NCI-H2029 (cell line): ENCODE data around the gene BOC.

Experiments used
- DNase-seq: peaks from one replicate; lab custom pipeline; 2025; lab: John Stamatoyannopoulos, UW

BOC gene

DNA sequence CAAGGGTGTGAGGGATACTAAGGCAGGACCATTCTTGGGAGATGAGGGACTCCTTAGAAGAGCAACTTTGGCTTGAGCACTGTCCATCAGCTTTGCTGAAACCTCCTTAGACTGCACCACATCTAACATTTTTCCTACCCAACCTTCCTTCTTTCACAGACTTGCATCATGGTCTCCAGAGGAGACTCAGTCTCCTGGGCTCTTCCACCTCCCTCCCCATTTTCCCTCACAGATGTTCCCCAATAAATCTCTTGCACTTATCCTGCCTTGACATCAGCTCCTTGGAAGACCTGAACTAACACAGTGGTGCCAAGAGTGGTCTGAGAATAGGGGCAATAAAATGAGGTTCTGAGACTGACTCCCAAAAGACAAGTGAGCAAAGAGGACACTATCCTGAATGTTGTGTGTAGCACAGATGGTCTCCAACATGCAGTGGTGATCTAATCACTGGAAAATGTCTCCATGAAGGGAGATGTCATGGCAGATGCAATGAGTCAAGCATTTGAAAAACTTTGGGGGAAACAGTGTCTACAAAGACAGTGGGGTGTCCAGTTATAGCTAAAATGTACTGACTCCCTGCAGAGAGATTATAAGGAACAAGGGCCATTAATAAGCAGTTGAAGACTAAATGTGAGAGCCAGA, 26.0 kb upstream of the BOC start:
- no peak for DNase-seq

DNA sequence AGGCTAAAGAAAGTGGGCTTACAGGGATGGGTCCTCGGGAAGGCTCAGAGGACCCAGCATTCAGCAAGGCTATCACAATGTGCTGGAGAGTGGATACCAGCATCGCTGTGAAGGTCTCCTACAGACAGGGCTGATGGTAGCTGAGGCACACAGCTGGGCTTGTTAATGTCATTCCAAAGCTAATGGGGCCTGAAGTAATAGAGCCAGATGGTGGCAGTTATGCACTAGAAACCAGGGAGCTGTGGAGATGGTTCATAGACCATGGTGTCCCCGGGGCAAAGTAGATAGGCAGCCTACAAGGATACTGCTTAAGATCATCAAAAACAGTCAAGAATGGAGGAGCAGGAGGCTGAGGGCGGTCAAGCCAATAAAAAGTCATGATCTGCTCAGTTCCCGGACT, 24.8 kb upstream of the BOC start:
- DNase-seq = no peak

DNA sequence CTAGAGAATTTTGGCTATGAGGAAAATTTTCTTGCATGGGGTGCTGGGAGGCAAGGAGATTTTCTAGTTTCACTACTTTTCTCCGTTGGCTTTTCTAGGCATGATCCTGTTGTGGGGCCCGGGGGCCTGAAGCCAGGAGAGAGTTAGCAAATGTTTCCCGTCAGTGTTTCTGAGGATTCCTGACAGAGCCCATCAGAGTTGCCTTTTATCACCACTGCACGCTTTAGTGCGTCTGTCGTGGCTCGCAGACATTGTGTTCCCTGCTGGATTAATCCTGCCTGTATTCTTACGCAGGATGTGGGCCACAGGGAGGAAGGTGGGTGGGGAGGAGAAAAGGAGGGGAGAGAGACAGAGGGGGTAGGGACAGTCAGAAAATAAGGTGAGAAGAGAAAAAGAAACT, 18.1 kb upstream of the BOC start:
- no peak for DNase-seq

DNA sequence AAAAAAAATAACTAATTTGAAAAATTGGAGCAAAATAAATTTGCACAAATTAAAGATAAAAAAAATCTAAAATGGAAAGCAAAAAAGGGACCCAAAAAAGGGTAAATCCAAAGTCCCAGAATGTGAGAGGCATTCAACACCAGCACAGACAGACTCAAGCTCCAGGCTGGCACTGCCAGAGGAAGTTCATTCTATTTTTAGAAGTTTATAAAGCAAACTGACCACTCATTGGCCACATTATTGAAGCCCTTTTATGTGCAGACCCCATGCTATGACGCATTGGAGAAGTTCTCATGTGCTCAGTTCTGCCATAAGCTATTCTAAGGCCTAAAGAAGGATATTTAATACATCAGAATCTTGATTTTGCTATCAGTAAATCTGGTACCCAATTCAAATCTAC, 17.6 kb upstream of the BOC start:
- no peak for DNase-seq

DNA sequence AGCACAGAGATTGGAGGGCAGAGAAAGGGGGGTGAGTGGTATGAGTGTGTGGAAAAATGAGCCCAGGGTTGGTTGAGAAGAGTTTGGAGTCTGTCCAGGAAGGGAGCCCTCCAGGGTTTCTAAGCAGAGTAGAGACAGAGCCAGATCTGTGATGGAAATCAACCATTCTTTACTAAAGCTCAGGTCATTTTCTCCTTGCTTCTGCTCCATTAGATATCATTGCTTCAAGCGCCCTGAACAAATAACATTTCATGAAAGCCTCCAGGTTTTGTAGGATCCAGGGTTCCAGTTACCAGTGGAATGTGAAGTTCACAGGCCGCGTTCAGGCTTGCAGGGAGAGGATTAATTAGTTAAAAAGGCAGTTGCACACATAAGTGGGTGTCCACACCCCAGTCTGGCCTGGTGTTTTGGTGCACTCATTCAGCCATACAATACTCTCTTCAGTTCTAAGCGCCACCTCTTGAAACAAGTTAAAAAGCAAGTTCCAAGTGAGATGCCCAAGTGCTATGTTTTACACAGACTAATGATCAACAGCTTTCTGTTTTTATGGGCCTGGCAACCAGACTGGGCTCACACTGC, 16.4 kb upstream of the BOC start:
- no peak for DNase-seq

DNA sequence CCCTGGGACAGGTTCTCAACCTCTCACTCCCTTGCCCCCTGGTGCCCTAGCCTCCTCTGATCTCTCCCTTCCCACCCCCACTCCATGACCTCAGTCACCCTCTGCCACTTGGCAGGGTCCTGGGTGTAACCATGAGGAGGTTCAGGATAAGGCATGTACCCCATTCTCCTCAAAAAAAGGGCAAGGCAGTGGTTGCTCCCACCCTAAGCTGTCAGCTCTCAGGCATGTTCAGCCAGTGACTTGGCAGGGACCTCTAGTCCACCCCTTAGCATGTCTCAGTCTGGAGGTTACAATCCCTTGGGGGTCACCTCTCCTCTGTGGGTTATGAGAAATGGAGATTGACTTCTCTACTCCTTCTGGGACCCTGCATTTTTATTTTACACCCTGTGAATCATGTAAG, 11.0 kb upstream of the BOC start:
- no peak for DNase-seq

DNA sequence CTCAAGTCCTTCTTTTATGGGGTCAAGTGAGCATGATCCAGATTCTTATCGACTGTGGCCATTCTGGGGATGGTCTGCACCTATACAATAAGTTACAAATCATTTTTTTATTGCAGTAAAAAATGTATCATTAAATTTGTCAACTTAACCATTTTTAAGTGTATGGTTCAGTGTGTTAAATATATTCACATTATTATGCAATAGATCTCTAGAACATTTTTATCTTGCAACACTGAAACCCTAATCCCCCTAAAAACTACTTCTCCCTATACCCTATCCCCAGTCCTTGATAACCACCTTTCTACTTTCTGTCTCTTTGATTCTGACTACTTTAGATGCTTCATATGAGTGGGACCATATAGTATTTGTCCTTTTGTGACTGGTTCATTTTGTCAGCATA, 10.4 kb upstream of the BOC start:
- no peak for DNase-seq

DNA sequence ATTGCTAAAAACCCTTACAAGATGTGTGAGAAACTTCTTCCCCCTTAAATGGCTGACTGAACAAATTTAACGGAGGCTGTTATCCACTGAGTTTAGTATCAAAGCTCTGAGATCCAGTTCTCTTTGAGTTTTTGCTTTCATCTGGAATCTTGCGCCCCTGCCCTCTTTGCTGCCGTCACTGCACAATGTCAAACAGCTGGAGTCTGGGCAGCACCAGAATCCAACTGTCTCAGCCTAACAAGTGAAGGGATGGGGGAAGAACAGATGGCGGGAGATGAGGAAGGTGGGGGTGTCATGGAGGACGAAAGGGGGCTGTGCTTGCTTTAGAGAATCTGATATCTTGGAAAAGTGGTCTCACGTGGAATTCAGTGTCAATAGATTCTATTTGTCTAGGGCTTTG, 7.0 kb upstream of the BOC start:
- no peak for DNase-seq

DNA sequence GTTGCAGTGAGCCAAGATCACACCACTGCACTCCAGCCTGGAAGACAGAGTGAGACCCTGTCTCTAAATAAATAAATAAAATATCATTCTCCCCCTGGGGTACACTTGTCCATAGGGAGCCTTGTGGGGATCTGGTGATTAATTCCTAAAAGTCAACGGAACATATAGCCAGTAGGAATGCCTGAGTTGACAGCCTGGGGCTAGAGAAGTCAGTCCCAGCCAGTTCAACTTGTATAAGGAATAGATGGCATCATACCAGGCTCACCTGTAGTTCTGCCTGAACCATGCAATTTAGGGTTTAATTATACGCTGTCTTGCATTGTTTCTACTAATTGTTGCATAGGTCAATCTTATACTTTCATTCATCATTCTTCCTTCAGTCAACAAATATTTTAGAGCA, 5.9 kb upstream of the BOC start:
- no peak for DNase-seq

DNA sequence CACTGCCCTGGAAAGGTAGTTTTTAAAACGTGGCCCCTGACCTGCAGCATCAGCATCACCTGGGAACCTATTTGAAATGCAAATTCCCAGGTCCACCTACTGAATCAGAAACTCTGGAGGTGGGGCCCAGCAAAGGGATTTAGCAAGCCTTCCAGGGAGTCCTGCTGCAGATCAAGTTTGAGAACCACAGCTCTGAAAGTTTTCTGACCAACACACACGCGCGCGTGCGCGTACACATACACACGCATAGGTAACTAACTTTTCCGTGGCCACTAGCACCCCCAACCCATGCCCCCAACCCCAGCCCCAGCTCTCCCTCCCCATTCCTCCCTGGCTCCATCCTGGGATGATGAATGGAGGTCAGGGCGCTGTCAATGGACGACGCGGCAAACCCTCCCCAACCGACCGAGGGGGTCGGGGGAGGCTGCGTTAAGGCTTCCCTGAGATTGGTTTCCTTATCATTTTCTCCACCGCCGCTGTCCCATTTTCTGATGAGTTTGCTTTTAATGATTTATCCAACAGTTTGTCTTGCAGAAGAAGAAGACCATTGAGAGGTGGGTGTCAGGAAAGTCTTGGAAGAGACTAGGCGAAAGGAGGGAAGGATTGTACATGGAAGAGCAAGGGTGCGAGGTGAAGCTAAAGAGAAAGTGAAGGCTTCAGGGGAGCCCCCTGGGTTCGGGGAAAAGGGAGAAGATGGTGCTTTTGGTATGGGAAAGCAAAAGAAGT, 590 bp upstream of the BOC start:
- no peak for DNase-seq

DNA sequence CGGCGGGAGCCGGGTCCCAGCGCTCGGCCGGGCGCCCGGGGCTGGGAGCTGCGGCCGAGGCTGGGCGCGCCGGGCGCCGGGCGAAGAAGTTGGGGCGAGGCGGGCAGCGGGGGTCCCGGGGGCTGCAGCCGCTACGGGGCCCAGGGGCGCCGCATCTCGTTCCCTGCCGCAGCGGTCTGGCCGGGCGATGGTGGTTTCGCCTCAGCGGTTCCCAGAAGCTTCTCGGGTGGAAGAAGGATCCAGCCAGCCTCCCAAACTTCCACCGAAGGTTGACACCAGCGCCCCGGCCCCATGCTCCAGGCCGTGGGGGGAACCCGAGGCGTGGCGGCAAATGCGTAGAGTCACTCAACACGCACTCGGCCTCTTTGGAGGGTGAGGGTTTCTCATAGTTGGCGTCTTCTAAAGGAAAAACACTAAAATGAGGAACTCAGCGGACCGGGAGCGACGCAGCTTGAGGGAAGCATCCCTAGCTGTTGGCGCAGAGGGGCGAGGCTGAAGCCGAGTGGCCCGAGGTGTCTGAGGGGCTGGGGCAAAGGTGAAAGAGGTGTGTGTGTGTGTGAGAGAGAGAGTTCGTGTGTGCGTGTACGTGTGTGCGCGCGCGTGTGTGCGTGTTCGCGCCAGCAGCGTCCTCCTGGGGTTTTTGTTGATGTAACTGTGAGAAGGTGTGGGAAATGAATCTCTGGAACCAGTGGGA, 940 bp downstream of the BOC start:
- DNase-seq = no peak

DNA sequence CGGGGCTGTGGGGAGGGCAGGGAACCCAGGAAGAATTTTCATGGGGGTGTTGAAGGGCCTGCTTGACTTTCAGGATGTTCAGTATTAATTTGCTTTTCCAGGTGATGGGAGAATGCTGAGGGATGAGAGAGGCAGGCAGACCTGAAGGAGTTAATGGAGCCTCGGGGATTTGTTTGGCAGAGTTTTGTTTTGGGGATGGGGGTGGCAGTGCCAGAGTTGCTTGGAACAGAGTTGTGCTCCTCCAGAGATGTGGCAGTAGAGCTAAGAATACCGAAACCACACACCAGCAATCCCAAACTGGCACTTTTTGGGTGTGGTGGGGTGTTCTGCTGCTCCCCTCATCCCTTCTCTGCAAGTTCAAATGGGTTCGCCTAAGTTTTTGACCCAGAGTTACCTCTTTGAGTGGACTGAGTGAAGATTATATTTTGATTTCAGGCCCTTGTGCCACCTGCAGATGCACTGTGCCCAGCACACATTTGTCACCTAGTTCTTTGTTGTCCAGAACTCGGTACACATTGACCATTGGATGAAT, 1.6 kb downstream of the BOC start:
- no peak for DNase-seq

DNA sequence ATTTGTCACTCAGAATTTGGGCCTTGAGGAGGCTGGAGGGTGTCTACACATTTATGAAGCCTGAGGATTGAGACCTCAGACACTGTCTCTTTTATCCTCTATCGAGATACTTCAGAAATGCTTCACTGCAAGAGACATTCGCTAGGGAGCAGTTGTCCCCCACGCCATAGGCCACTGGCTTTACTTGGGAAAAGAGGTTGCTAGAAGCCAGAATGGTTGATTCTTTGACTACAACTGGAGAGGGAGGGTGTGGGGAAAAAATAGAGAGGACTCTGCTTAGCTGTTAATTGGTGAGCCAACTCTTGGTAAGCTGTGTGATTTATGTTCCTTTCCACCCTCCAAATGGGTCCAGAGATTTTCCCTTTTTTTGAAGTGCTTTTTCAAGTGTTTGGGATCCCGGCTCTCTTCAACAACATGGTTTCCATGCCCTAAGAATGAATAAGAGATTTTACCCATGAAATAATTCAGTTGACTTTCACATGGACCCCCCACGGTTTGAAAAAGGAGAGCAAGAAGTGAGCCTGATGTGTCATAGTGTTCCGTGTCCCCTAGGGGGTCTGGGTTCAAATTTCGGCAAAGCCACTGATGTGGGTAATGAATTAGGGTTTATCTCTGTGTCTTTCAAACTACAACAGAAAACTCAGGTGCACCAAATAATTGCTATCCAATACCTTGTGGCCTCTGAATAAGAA, 2.7 kb downstream of the BOC start:
- DNase-seq = no peak

DNA sequence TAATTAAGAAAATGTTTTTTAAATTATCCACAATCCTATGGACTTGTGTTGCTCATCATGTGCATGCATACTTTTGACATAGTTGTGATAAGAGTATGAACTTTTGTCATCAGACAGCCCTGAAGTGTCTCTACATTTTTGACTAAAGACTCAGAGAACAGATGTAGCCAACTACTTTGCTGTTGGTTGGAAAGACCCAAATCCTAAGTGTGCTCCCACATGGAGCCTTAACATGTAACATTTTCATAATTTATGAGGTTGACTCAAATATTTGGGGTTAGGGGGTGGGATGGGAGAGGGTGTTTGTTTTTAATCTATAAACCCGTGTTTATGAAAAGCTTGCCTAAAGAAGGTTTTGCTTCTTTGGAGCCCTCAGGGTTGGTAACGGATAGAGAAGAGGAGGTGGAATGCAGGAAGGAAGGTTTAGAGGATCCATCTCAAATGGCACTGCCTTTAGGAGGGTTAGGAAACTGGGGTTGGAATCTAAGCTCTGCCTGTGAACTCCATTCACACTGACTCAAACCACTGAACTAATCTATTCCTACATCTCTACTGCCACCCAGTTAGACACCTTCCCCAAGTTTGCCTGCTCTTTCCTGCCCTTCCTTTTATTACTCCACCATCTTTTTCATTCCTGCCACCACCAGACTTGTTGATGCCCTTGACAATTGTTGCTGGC, 3.7 kb downstream of the BOC start:
- DNase-seq = no peak

DNA sequence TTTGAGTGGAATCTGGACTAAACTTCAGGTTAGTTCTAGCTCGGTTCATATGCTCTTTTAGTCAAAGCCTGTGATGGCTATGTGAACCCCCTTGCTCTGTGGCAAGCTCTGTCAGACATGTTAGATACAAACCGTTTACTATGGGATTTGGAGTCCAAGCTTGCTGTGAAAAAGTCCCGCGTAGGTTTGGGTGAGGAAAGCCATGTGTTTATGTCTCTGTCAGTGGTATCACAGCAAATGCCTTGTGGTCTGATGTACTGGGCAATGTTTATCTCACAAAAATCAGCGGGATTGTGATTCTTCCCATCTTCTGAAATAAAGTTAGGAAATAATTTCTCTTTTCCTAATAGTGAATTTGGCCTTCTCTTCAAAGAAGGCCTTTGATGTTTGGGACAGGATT, 5.0 kb downstream of the BOC start:
- DNase-seq = no peak

DNA sequence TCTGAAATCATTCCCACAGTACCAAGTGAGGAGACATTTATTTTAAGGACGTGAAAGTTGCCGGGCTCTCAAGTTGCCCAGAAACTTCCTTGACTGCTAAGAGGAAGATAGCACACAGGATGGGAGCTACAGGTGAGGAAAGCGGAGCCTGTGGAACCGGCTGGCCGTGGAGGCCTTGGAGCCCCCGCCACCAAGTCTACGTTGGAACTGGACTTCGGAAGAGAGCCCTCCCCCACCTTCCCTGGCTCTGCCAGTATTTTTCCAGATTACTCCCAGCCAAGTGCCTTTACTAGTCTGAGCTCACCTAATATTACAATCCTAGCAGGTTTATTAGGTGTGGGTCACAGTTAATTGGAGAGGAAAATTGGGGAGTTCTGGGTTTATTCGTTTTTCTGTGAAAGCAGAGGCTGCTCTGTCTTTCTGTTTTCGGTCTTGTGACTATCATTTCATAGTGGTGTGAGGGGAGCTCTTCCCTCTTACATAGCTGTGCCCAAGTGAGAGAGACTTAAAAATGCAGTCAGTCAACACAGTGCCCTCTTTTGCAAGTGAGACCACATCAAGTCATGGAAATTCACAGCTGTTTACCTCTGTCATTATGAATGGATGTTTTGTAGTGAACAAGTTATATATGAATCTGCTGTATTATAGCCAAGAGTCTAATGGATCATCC, 6.8 kb downstream of the BOC start:
- no peak for DNase-seq

DNA sequence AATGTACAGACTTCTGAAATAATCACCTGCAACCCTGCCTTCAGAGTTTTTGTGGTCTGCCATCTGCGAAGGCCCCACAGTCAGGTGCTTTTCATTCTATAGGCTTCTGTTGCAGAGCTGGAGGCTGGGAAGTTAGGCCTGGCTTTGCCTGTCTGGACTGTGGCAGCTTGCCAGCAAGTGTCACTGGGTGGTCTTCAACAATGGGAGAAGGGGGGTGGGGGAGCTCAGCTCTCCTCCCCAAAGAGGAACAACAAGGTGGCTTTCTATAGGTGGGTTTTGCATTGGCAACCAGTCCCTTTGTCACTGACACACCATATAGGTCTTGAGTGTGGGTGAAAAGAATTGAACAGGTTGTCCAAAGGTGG, 7.3 kb downstream of the BOC start:
- DNase-seq = no peak

DNA sequence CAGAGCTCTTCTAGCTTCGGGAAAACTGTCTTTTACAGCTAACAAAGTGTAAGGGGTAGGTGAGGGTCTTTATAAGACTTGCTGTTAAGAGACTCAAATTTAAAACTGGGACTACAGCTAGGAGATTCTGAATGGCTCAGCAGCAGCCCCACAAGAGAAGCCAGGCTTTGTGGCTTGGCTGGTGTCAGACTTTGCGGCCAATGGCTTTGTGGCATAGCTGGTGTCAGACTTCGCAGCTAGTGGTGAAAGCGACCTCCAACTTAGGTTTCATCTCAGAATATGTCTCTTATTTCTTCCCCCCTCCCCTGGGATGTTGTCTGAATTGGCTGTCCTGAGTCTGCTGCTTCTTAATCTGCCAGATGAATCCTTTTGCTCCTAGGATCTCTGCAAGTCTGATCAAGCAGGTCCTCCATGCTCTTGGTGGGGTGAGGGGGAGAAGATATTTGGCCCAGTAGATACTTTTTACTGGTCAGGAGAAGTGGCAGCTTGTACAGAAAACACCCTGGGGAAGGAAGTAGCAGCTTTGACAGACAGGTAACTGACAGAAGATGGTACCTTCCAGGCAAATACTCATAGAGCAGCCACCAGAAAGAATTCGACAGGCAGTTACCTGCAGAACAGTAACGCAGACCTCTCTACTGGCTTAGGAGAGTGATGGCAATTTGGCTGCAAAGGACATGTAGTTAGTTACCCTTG, 8.4 kb downstream of the BOC start:
- no peak for DNase-seq

DNA sequence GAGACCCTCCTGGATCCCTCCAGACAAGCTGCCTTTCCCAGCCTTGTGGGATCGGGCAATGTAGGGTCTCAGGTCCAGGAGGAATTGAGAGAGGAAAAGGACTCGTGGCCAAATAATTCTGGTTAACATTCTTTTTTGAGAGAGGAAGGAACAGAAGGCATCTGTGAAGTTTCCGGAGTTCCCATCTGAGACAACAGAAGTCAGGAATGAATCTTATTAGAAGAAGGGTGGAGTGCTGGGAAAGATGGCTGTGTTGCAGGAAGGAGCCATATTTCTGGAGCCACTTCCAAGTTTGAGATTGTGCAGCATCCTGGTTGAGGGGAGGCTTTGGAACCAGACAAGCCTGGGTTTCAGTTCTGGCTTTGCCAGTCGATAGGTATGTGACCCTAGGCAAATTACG, 9.4 kb downstream of the BOC start:
- no peak for DNase-seq

DNA sequence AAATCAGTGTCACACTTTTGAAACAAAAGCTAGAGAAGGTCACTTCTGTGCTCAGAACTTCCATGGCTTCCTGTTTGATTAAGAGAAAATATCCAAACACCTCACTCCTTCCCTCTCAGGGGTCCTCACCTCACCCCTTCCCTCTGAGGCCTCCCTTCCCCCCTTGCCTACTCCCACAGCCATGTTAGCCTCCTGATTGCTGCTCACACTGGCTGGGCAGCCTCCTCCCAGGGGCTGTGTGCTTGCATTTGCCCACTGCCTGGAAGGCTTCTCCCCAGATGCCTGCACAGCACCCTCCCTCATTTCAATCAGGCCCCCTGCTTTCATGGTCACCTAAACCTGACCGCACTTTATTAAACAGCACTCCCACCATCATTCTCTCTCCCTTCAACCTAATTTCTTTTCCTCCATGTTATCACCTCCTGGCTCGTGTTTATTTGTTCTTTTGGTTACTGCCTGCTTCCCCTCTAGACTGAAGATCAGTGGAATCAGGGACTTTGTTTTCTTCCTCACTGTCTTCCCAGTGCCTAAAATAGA, 10.4 kb downstream of the BOC start:
- DNase-seq = no peak
